GM23248 (cell line): Measurements from ENCODE around the gene CUX1.

ENCODE experiments used
- EZH2 ChIP-seq: fragments of 200-600 bp; sonication (generic); IDR thresholded peaks from 2 replicates; pipeline ENCODE4 v1.6.1; 2018; ENCODE audit warnings: antibody characterized with exemption, mild to moderate bottlenecking; ENCODE audit not compliant: insufficient read depth, poor library complexity, severe bottlenecking
- EZH2phosphoT487 ChIP-seq: fragments of 200-600 bp; sonication (generic); IDR thresholded peaks from 2 replicates; pipeline ENCODE4 v1.6.1; 2018; ENCODE audit warnings: antibody characterized with exemption, moderate library complexity, mild to moderate bottlenecking, low read depth; ENCODE audit not compliant: insufficient read depth

DNA sequence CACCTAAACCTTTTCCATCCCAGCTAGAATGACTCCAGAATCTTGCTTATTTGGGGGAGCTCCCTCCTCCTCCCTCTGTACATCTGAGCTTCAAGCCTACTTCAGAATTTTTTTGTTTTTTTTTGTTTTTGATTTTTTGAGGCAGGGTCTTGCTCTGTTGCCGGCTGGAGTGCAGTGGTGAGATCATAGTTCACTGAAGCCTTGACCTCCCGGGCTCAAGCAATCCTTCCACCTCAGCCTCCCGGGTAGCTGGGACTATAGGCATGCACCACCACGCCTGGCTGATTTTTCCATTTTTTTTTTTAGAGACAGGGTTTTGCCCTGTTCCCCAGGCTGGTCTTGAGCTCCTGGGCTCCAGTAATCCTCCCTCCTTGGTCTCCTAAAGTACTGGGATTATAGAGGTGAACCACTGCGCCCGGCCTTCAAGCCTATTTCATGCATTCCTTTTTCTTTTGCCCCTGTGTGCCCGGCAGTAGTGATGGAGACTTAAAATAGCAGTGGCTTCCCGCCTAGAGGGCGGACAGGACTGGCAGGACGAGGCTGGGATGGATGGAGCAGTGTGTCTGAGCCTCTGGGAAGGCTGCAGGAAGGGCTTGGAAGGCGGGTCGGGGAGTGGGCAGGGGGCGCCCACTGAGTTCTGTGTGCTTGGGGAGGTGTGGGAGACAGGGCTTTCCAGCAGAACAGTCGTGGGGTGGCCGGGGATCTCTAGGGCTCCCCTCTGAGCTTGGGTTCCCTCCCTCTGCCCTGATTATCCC is 8.8 kb downstream of the CUX1 start:
- TF ChIP-seq EZH2 (no peak), EZH2phosphoT487 (no peak)
